Panc1 (cell line): ENCODE results near the gene CYRIA. TPM values are rescaled to one million over a fixed set of nuclear protein-coding genes. Genes with fewer than 3 reads are reported as not detected.

Experiments used
- ATAC-seq: fragments of 200-7000 bp; cut with Tn5 transposase; 2 replicates; pipeline ENCODE4 v1.9.1; 2020; ENCODE audit warnings: mild to moderate bottlenecking, moderate library complexity
- BruUV-seq: library from RNA; stranded (reverse); fragments of 400-500 nt; replicated peaks from 2 replicates; lab custom pipeline; 2021; lab: Mats Ljungman, UMichigan
- CTCF ChIA-PET: fragments of 300-600 bp; sonication (Branson Sonifier 250); formaldehyde crosslinking; loops from one replicate; lab custom pipeline; 2022; ENCODE audit warnings: antibody characterized with exemption; lab: Charles Lee
- POLR2A ChIA-PET: fragments of 300-600 bp; sonication (Branson Sonifier 250); formaldehyde crosslinking; loops from one replicate; lab custom pipeline; 2022; ENCODE audit warnings: antibody characterized with exemption; lab: Charles Lee
- DNase-seq: peaks from one replicate; pipeline ENCODE4 v3.0.0-alpha.2; 2010; ENCODE audit warnings: low read depth, low spot score
- H3K27ac ChIP-seq: 2 replicates; pipeline ENCODE4 v1.5.1; 2011; ENCODE audit warnings: mild to moderate bottlenecking, low read length, inconsistent platforms
- H3K27me3 ChIP-seq: fragments of 200-500 bp; sonication (Bioruptor generic); 2 replicates; pipeline ENCODE4 v1.6.0; 2014; ENCODE audit warnings: low read length, inconsistent platforms; ENCODE audit not compliant: control insufficient read depth, insufficient read depth
- H3K36me3 ChIP-seq: fragments of 200-500 bp; sonication (Bioruptor generic); 2 replicates; pipeline ENCODE4 v1.5.1; 2014; ENCODE audit warnings: inconsistent platforms, mild to moderate bottlenecking, low read length, moderate library complexity; ENCODE audit not compliant: control insufficient read depth, insufficient read depth
- H3K4me1 ChIP-seq: 2 replicates; pipeline ENCODE4 v1.5.1; 2011; ENCODE audit warnings: inconsistent platforms, mild to moderate bottlenecking, low read length, moderate library complexity; ENCODE audit not compliant: control insufficient read depth, insufficient read depth
- H3K4me3 ChIP-seq, 2 experiments: 2 replicates each; pipeline ENCODE4 v1.5.1; 2011 to 2012; ENCODE audit warnings: low read depth in 2 of 2, low read length in 2 of 2, mild to moderate bottlenecking in 2 of 2, inconsistent platforms in 1 of 2, moderate library complexity in 1 of 2
- H3K9me3 ChIP-seq: fragments of 200-500 bp; sonication (Bioruptor generic); 2 replicates; pipeline ENCODE4 v1.5.1; 2014; ENCODE audit warnings: low read depth, mild to moderate bottlenecking, inconsistent platforms, low read length, moderate library complexity; ENCODE audit not compliant: control insufficient read depth, insufficient read depth
- CTCF ChIP-seq: fragments of 450-650 bp; IDR thresholded peaks from 2 replicates; pipeline ENCODE4 v1.5.1; 2017; ENCODE audit warnings: mild to moderate bottlenecking
- POLR2AphosphoS5 ChIP-seq: IDR thresholded peaks from 2 replicates; pipeline ENCODE4 v1.6.1; 2012; ENCODE audit warnings: mild to moderate bottlenecking, low read depth, low read length, moderate library complexity
- REST ChIP-seq, 2 experiments: IDR thresholded peaks; 2 replicates each; pipeline ENCODE4 v1.6.1; 2011 to 2012; ENCODE audit warnings: low read depth in 2 of 2, control low read depth in 1 of 2, low read length in 1 of 2, mild to moderate bottlenecking in 1 of 2, moderate library complexity in 1 of 2; ENCODE audit not compliant: insufficient read depth in 1 of 2
- SIN3A ChIP-seq: IDR thresholded peaks from 2 replicates; pipeline ENCODE4 v1.6.1; 2012; ENCODE audit warnings: low read depth, mild to moderate bottlenecking, low read length, moderate library complexity, borderline replicate concordance; ENCODE audit not compliant: insufficient read depth
- TCF7L2 ChIP-seq: IDR thresholded peaks from 2 replicates; pipeline ENCODE4 v1.6.1; 2011; ENCODE audit warnings: mild to moderate bottlenecking, low read depth, low read length, inconsistent platforms
- in situ Hi-C: cut with HindIII; loops from 2 replicates; pipeline ENCODE4 v1.10.0; 2016; ENCODE audit warnings: low sequenced_read_pairs, low pct_unique_long_range_greater_than_20kb
- intact Hi-C: fragments of 100-400 bp; cut with micrococcal nuclease; formaldehyde crosslinking; loops from one replicate; pipeline ENCODE4 v1.10.0; 2022; ENCODE audit not compliant: unreplicated experiment
- total RNA-seq: library from RNA; stranded (reverse); gene quantifications from one replicate; pipeline ENCODE4 v1.2.1, GENCODE V29; 2021; ENCODE audit not compliant: unreplicated experiment

The CYRIA gene
- total RNA-seq, 1 experiment from 2014 or later, result 0.13 TPM

DNA sequence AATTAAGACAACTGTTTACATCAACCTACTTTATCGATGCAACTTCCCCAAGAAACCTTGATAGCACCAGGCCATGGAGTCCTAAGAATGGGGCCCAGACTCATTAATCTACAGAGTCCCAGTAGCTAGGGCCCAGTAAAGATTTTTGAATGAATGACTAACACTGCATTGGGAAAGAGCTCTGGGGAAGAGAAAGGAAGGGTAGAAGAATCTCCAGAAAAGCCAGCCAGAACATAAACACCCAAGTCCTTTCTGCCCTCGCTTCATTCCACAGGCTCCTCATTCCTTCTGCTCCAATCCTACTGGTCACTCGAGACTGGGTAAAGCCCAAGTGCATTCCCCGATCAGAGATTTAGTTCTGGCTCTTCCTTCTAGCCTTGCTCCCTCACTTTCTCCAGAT, 44.3 kb downstream of the CYRIA start:
- no peaks in the 10 kb centered on the region for H3K27me3 ChIP-seq
- H3K27ac ChIP-seq, result no peak overlapping the region
- intact Hi-C loops (no loop called here), in situ Hi-C loops (no loop called here)
- no peaks in the 10 kb centered on the region for H3K9me3 ChIP-seq
- no TSS peak for BruUV-seq
- no peak overlapping the region for H3K4me3 ChIP-seq
- TF ChIP-seq SIN3A (no peak), CTCF (no peak), POLR2AphosphoS5 (no peak), TCF7L2 (no peak), REST (IDR thresholded peaks at IDR 0.05; ENCODE audit: insufficient read depth in 1 of 2, low read depth in 2 of 2, low read length in 1 of 2) (no peak)
- ATAC-seq, result no peak
- DNase-seq, result no peak
- H3K4me1 ChIP-seq, result no peaks in the 10 kb centered on the region
- ChIA-PET POLR2A (no interaction called here), CTCF (no interaction called here)
- no peaks in the 10 kb centered on the region for H3K36me3 ChIP-seq

DNA sequence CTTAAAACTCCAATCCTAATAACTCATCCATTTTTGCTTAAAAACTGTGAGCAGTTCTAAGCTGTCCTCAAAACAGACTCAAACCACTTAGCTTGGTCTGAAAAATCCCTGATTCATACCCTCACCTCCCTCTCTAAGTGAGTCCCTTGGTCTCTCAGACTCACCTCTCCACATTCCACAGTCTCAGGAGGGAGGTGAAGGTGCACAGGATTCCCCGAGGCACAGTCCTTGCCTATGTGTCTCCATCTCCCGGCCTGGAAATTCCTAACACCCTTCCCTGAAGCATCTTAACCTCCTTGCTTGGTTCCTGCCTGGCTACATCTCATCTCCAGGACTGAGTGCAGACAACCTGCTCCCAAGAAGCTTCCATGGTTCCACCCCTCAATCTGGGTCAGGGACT, 45.0 kb downstream of the CYRIA start:
- BruUV-seq, result no TSS peak
- Histone ChIP-seq H3K4me1 (no peaks in the 10 kb centered on the region), H3K36me3 (no peaks in the 10 kb centered on the region), H3K27ac (no peak overlapping the region), H3K9me3 (no peaks in the 10 kb centered on the region), H3K27me3 (no peaks in the 10 kb centered on the region), H3K4me3 (no peak overlapping the region)
- in situ Hi-C loops (no loop called here), intact Hi-C loops (no loop called here)
- no peak for TF ChIP-seq POLR2AphosphoS5
- TF ChIP-seq REST (IDR thresholded peaks at IDR 0.05; ENCODE audit: insufficient read depth in 1 of 2, low read depth in 2 of 2, low read length in 1 of 2), result no peak
- no peak for TF ChIP-seq TCF7L2
- TF ChIP-seq SIN3A, result no peak
- no peak for TF ChIP-seq CTCF
- POLR2A ChIA-PET, result no interaction called here
- ATAC-seq (no peak), DNase-seq (no peak)
- CTCF ChIA-PET, result no interaction called here
